ENCODE data around the gene STK32B. TPM values are rescaled to one million over a fixed set of nuclear protein-coding genes. Genes with fewer than 3 reads are reported as not detected.

Gene STK32B
- total RNA-seq, 1 donor from 2014 or later: not detected

GRCh38 chr4:5472160-5472591 is 420.9 kb downstream of the STK32B start:
- H3K4me1 Mint-ChIP-seq (ENCODE audit: low read depth): no peaks in the 10 kb centered on the region

GRCh38 chr4:5473125-5473524 is 421.8 kb downstream of the STK32B start:
- Mint-ChIP-seq H3K36me3 (ENCODE audit: low read depth) (no peaks in the 10 kb centered on the region), H3K9me3 (no peaks in the 10 kb centered on the region), H3K4me1 (ENCODE audit: low read depth) (no peaks in the 10 kb centered on the region), H3K27me3 (ENCODE audit: insufficient read depth) (no peaks in the 10 kb centered on the region), H3K4me3 (no peak overlapping the region), H3K27ac (no peak overlapping the region)
- no peak for DNase-seq (ENCODE audit: low spot score)
- intact Hi-C loops (cut with micrococcal nuclease): no loop called here

More at GRCh38 chr4:5472160-5472591, 420.9 kb downstream of the STK32B start:
- Mint-ChIP-seq H3K27me3 (ENCODE audit: insufficient read depth) (no peaks in the 10 kb centered on the region), H3K27ac (no peak overlapping the region), H3K9me3 (no peaks in the 10 kb centered on the region), H3K4me3 (no peak overlapping the region), H3K36me3 (ENCODE audit: low read depth) (no peaks in the 10 kb centered on the region)
- intact Hi-C loops (cut with micrococcal nuclease): no loop called here
- DNase-seq (ENCODE audit: low spot score): no peak

- no peaks in the 10 kb centered on the region for H3K36me3 Mint-ChIP-seq (ENCODE audit: low read depth)
- H3K27ac Mint-ChIP-seq: no peak overlapping the region
- intact Hi-C loops (cut with micrococcal nuclease): no loop called here
- H3K4me3 Mint-ChIP-seq: no peak overlapping the region
- H3K4me1 Mint-ChIP-seq (ENCODE audit: low read depth): no peaks in the 10 kb centered on the region
- H3K9me3 Mint-ChIP-seq: no peaks in the 10 kb centered on the region
- no peaks in the 10 kb centered on the region for H3K27me3 Mint-ChIP-seq (ENCODE audit: insufficient read depth)
- no peak for DNase-seq (ENCODE audit: low spot score)
Measured at GRCh38 chr4:5474756-5475155, 423.5 kb downstream of the STK32B start.

GRCh38 chr4:5477613-5478012 is 426.3 kb downstream of the STK32B start:
- Mint-ChIP-seq H3K27ac (no peak overlapping the region), H3K4me3 (no peak overlapping the region), H3K4me1 (ENCODE audit: low read depth) (no peaks in the 10 kb centered on the region), H3K36me3 (ENCODE audit: low read depth) (no peaks in the 10 kb centered on the region), H3K9me3 (peaks cover 4% of the 10 kb centered on the region), H3K27me3 (ENCODE audit: insufficient read depth) (peaks cover 2% of the 10 kb centered on the region)
- no peak for DNase-seq (ENCODE audit: low spot score)
- intact Hi-C loops (cut with micrococcal nuclease): no loop called here

- no peak for DNase-seq (ENCODE audit: low spot score)
- Mint-ChIP-seq H3K27me3 (ENCODE audit: insufficient read depth) (peaks cover 2% of the 10 kb centered on the region), H3K36me3 (ENCODE audit: low read depth) (no peaks in the 10 kb centered on the region), H3K4me1 (ENCODE audit: low read depth) (no peaks in the 10 kb centered on the region), H3K9me3 (peaks cover 4% of the 10 kb centered on the region), H3K27ac (no peak overlapping the region), H3K4me3 (no peak overlapping the region)
- intact Hi-C loops (cut with micrococcal nuclease): no loop called here
Measured at GRCh38 chr4:5478169-5478568, 426.9 kb downstream of the STK32B start.

GRCh38 chr4:5478697-5479096 is 427.4 kb downstream of the STK32B start:
- no peaks in the 10 kb centered on the region for H3K36me3 Mint-ChIP-seq (ENCODE audit: low read depth)
- H3K4me1 Mint-ChIP-seq (ENCODE audit: low read depth): no peaks in the 10 kb centered on the region
- intact Hi-C loops (cut with micrococcal nuclease): no loop called here
- no peak for DNase-seq (ENCODE audit: low spot score)
- peaks cover 2% of the 10 kb centered on the region for H3K27me3 Mint-ChIP-seq (ENCODE audit: insufficient read depth)
- no peak overlapping the region for H3K4me3 Mint-ChIP-seq
- peaks cover 9% of the 10 kb centered on the region for H3K9me3 Mint-ChIP-seq
- H3K27ac Mint-ChIP-seq: no peak overlapping the region

- Mint-ChIP-seq H3K4me3 (no peak overlapping the region), H3K36me3 (ENCODE audit: low read depth) (no peaks in the 10 kb centered on the region), H3K9me3 (peaks cover 11% of the 10 kb centered on the region), H3K27ac (no peak overlapping the region), H3K4me1 (ENCODE audit: low read depth) (no peaks in the 10 kb centered on the region), H3K27me3 (ENCODE audit: insufficient read depth) (peaks cover 2% of the 10 kb centered on the region)
- no peak for DNase-seq (ENCODE audit: low spot score)
- intact Hi-C loops (cut with micrococcal nuclease): no loop called here
Measured at GRCh38 chr4:5479518-5480060, 428.3 kb downstream of the STK32B start.

GRCh38 chr4:5488413-5488812 is 437.1 kb downstream of the STK32B start:
- H3K4me3 Mint-ChIP-seq: no peak overlapping the region

GRCh38 chr4:5489260-5489659 is 438.0 kb downstream of the STK32B start:
- Mint-ChIP-seq H3K27ac (no peak overlapping the region), H3K9me3 (peaks cover 15% of the 10 kb centered on the region)

More at GRCh38 chr4:5488413-5488812, 437.1 kb downstream of the STK32B start:
- H3K27ac Mint-ChIP-seq: no peak overlapping the region
- no peaks in the 10 kb centered on the region for H3K4me1 Mint-ChIP-seq (ENCODE audit: low read depth)
- H3K27me3 Mint-ChIP-seq (ENCODE audit: insufficient read depth): no peaks in the 10 kb centered on the region
- no peaks in the 10 kb centered on the region for H3K36me3 Mint-ChIP-seq (ENCODE audit: low read depth)
- no peak for DNase-seq (ENCODE audit: low spot score)
- intact Hi-C loops (cut with micrococcal nuclease): no loop called here
- peaks cover 20% of the 10 kb centered on the region for H3K9me3 Mint-ChIP-seq

GRCh38 chr4:5497489-5497888 is 446.2 kb downstream of the STK32B start:
- Mint-ChIP-seq H3K36me3 (ENCODE audit: low read depth) (no peaks in the 10 kb centered on the region), H3K9me3 (peaks cover 4% of the 10 kb centered on the region), H3K27me3 (ENCODE audit: insufficient read depth) (no peaks in the 10 kb centered on the region), H3K27ac (no peak overlapping the region), H3K4me1 (ENCODE audit: low read depth) (no peaks in the 10 kb centered on the region), H3K4me3 (no peak overlapping the region)
- DNase-seq (ENCODE audit: low spot score): no peak
- intact Hi-C loops (cut with micrococcal nuclease): no loop called here

More at GRCh38 chr4:5489260-5489659, 438.0 kb downstream of the STK32B start:
- H3K4me3 Mint-ChIP-seq: no peak overlapping the region
- DNase-seq (ENCODE audit: low spot score): no peak
- no peaks in the 10 kb centered on the region for H3K4me1 Mint-ChIP-seq (ENCODE audit: low read depth)
- H3K36me3 Mint-ChIP-seq (ENCODE audit: low read depth): no peaks in the 10 kb centered on the region
- H3K27me3 Mint-ChIP-seq (ENCODE audit: insufficient read depth): no peaks in the 10 kb centered on the region
- intact Hi-C loops (cut with micrococcal nuclease): no loop called here

GRCh38 chr4:5500165-5500564 is 448.9 kb downstream of the STK32B start:
- Mint-ChIP-seq H3K27me3 (ENCODE audit: insufficient read depth) (no peaks in the 10 kb centered on the region), H3K36me3 (ENCODE audit: low read depth) (no peaks in the 10 kb centered on the region), H3K4me1 (ENCODE audit: low read depth) (no peaks in the 10 kb centered on the region), H3K27ac (no peak overlapping the region), H3K4me3 (no peak overlapping the region), H3K9me3 (peaks cover 4% of the 10 kb centered on the region)
- intact Hi-C loops (cut with micrococcal nuclease): no loop called here
- DNase-seq (ENCODE audit: low spot score): no peak

GRCh38 chr4:5503336-5503936 is 452.2 kb downstream of the STK32B start:
- H3K4me3 Mint-ChIP-seq: no peak overlapping the region
- no peaks in the 10 kb centered on the region for H3K4me1 Mint-ChIP-seq (ENCODE audit: low read depth)
- intact Hi-C loops (cut with micrococcal nuclease): no loop called here
- DNase-seq (ENCODE audit: low spot score): no peak
- no peaks in the 10 kb centered on the region for H3K27me3 Mint-ChIP-seq (ENCODE audit: insufficient read depth)
- H3K27ac Mint-ChIP-seq: no peak overlapping the region
- no peaks in the 10 kb centered on the region for H3K36me3 Mint-ChIP-seq (ENCODE audit: low read depth)
- H3K9me3 Mint-ChIP-seq: no peaks in the 10 kb centered on the region

- DNase-seq (ENCODE audit: low spot score): no peak
- Mint-ChIP-seq H3K9me3 (no peaks in the 10 kb centered on the region), H3K27me3 (ENCODE audit: insufficient read depth) (no peaks in the 10 kb centered on the region), H3K4me1 (ENCODE audit: low read depth) (no peaks in the 10 kb centered on the region), H3K4me3 (no peak overlapping the region), H3K27ac (no peak overlapping the region), H3K36me3 (ENCODE audit: low read depth) (no peaks in the 10 kb centered on the region)
- intact Hi-C loops (cut with micrococcal nuclease): no loop called here
Measured at GRCh38 chr4:5504486-5504885, 453.2 kb downstream of the STK32B start.

- H3K4me3 Mint-ChIP-seq: no peak overlapping the region
- no peaks in the 10 kb centered on the region for H3K36me3 Mint-ChIP-seq (ENCODE audit: low read depth)
- no peak overlapping the region for H3K27ac Mint-ChIP-seq
- H3K27me3 Mint-ChIP-seq (ENCODE audit: insufficient read depth): no peaks in the 10 kb centered on the region
- intact Hi-C loops (cut with micrococcal nuclease): no loop called here
- DNase-seq (ENCODE audit: low spot score): no peak
- H3K4me1 Mint-ChIP-seq (ENCODE audit: low read depth): no peaks in the 10 kb centered on the region
- no peaks in the 10 kb centered on the region for H3K9me3 Mint-ChIP-seq
Measured at GRCh38 chr4:5510504-5510903, 459.2 kb downstream of the STK32B start.
